D721Med (cell line): ENCODE data around the gene RAC2.

Experiments
- DNase-seq: peaks from one replicate; pipeline ENCODE4 v3.0.0; 2011; ENCODE audit warnings: low spot score; ENCODE audit not compliant: insufficient read length
- FAIRE-seq: peaks from 2 replicates; lab custom pipeline; 2011; peaks lifted over from hg19 to GRCh38; lab: Jason Lieb, UNC
- CTCF ChIP-seq: IDR thresholded peaks from 2 replicates; pipeline ENCODE4 v1.5.1; 2012; ENCODE audit warnings: mild to moderate bottlenecking, control low read depth; ENCODE audit not compliant: insufficient read depth; ENCODE audit errors: missing control alignments

RAC2 gene

GRCh38 chr22:37190262-37190780, 53.7 kb downstream of the RAC2 start:
- TF ChIP-seq CTCF, result no peak
- no peak for DNase-seq
- no peak for FAIRE-seq

GRCh38 chr22:37188901-37189466, 55.1 kb downstream of the RAC2 start:
- FAIRE-seq (no peak), DNase-seq (no peak)
- TF ChIP-seq CTCF, result no peak

- TF ChIP-seq CTCF, result no peak
- FAIRE-seq, result no peak
- DNase-seq, result no peak
Measured at GRCh38 chr22:37187891-37188761, 55.9 kb downstream of the RAC2 start, which contains the start of gene C1QTNF6. Gene C1QTNF6, minus strand, starts transcription at chr22:37188247. Its CDS starts 34 bp downstream, at chr22:37188213.

- DNase-seq, result no peak
Measured at GRCh38 chr22:37187552-37187890, 56.5 kb downstream of the RAC2 start.

GRCh38 chr22:37186997-37187522, 57.0 kb downstream of the RAC2 start:
- no peak for TF ChIP-seq CTCF
- DNase-seq (no peak), FAIRE-seq (no peak)

More at GRCh38 chr22:37187552-37187890, 56.5 kb downstream of the RAC2 start:
- no peak for FAIRE-seq
- no peak for TF ChIP-seq CTCF

- FAIRE-seq (no peak), DNase-seq (no peak)
- no peak for TF ChIP-seq CTCF
Measured at GRCh38 chr22:37186228-37186996, 57.7 kb downstream of the RAC2 start.
